Astrocyte of the hippocampus (primary cell): ENCODE results near the gene SMYD3.
A peak's percentile ranks its signal among the peaks of the same experiment; 100 is the strongest.

ENCODE experiments used
- DNase-seq: peaks from one replicate; pipeline ENCODE4 v3.0.0; 2011; ENCODE audit warnings: low read depth, low spot score

SMYD3 gene

GRCh38 chr1:246506674-246507481 is at the start of gene SMYD3:
Gene SMYD3, minus strand, starts transcription at chr1:246507279.
- DNase-seq = peak; percentile 94

GRCh38 chr1:246554201-246554600 is 47.1 kb upstream of the SMYD3 start:
- no peak for DNase-seq

DNA sequence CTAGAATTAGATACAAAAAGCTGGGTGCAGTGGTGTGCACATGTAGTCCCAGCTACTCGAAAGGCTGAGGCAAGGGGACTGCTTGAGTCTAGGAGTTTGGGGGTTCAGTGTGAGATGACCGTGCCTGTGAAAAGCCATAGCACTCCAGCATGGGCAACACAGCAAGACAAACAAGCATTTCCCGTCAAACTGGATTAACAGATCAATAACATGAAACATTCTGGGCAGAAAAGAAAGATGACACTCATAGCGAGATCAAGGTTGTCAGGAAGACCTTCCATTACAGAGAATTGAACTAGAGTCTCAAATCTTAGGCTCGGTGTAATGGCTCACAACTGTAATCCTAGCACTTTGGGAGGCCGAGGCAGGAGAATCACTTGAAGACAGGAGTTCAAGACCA is 45.0 kb upstream of the SMYD3 start:
- no peak for DNase-seq

GRCh38 chr1:246550402-246550801 is 43.3 kb upstream of the SMYD3 start:
- no peak for DNase-seq

DNA sequence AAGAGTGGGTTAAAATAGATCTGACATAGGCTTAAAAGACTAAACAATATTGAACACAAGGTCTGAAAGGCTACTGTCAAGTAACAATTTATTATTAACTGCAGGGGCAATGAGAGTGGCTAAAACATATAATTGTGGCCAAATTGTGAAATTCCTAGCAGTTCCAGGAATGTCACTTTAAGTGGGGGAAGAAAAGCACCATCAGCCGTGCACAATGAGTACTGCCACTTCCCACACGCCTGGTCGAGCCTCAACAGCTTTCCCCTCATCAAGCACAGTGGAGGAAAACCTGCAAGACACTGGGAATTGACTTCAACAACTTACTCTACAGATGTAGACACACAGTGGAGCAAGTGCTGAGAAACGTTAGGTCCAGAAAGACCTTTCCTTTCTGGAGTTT is 42.6 kb upstream of the SMYD3 start:
- DNase-seq = no peak

DNA sequence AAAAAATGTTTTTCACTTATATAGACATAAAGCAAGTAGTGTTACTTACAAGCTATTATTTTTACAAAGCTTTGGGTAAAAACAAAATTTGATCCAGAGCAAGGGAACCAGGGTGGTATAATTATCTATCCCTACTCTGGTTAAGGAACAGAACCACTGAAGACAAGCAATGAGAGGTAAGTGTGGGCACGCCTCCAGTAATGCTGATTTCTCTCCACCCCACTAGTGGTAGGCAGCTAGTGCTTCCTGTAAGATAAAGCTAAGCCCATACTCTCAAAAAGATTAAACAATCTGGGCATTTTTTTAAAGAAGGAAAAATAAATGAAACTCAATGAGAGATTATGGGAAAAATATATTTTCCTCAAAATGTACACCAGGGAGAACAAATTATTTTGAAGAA is 36.9 kb upstream of the SMYD3 start:
- no peak for DNase-seq

GRCh38 chr1:246540738-246541491 is 33.8 kb upstream of the SMYD3 start:
- DNase-seq = no peak

GRCh38 chr1:246537887-246538286 is 30.8 kb upstream of the SMYD3 start:
- DNase-seq = no peak

DNA sequence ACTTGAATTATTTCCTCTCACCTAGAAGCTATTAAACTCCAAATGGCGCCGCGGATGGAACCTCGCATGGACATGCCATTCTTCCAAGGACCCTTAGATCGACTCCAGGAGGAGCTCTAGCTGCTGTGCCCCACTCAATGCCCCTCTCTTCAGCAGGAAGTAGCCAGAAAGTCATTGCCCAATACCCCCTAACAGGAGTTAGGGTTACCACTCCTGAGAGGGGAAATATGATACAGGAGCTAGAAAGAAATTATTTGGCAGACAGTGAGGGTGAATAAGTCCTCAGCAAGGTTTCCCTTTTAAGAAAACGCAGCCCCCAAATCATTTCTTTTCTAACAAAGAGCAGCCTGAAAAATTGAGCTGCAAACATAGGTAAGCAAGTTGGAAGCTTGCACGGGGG is 30.4 kb upstream of the SMYD3 start:
- no peak for DNase-seq

DNA sequence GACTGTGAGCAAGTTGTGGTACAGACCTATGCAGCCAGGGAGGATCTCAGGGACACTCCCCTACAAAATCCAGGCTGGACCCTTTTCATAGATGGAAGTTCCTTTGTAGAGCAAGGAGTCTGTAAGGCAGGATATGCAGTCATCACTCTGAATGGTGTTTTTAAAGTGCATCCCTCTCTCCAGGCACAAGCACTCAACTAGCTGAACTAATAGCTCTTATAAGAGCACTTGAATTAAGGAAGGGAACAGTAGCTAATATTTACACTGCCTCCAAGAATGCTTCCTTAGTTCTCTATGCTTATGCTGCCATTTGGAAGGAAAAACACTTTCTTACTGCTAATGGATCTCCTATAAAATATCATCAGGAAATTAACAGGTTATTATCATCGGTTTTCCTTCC is 27.0 kb upstream of the SMYD3 start:
- no peak for DNase-seq

- DNase-seq = no peak
Measured at GRCh38 chr1:246533371-246533905, 26.4 kb upstream of the SMYD3 start.

DNA sequence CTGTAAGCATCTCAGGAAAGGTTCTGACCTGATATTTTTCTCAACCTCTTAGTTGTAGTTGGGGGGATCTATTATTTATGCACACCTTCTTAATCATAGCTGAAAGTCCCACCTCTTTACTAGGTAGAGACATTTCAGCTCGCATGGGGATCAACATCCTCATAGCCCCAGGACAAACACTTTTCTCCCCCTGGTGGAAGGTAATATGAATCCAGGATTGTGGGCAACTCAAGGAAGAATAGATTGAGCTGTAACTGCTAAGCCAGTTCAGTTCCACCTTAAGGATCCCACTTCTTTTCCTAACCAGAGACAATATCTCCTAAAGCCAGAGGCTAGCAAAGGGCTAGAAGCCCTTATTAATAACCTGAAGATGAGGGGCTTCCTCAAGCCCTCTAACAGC is 25.4 kb upstream of the SMYD3 start:
- DNase-seq = no peak

- no peak for DNase-seq
Measured at GRCh38 chr1:246530482-246530881, 23.4 kb upstream of the SMYD3 start.

DNA sequence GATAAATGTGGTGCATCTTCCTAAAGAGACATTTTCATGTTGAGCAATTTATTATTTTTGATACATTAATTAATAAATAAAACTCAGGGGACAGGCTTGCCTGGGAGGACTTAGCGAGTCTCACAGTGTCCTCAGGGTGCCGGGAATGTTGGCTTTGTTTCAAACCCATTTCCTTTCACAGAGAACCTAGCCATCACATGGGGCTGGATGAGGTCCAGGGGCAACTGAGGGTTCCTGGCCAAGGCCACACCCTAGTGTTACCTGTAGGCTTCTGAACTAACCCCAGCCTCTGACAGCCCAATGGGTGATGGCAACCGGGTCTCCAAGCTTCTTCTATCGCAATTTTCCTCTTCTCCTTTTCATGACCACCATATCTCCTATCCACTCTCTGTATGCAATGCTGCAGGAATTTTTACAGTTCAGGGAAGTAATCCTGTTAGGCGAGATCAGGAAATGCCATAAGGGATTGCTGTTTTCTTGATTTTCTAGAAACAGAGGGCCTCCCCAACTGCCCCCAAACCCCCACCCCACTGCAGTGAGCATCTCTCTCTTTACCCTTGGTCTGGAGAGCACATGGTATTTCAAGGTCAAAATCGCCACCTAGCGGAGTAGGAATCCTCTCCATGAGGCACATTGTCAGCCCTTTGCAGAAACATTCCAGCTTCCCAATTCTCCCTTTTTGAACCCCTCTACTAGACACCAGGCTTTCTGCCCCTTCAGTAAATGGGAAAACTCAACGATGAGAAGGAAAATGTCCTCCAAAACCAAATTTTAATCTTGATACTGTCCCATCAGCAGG is 22.1 kb upstream of the SMYD3 start:
- DNase-seq = no peak

GRCh38 chr1:246527402-246528088 is 20.5 kb upstream of the SMYD3 start:
- no peak for DNase-seq

DNA sequence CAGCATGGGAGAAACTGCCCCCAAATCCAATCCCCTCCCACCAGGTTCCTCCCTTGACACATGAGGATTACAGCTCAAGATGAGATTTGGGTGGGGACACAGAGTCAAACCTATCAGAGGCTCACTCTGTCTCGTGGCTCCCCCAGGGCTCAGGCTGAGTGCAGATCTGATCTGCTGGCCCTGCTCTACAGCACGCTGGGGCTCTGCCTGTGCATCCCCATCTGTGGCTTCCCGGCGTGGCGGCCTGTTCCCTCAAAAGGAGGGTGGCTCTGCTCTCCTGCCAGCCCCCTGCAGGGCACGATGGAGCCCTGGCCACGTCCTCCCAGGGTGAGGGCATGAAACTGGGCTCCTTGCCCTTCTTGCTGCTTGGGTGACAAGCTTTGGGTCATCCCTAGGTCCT is 19.8 kb upstream of the SMYD3 start:
- DNase-seq = no peak

GRCh38 chr1:246526380-246526779 is 19.3 kb upstream of the SMYD3 start:
- no peak for DNase-seq

- DNase-seq = no peak
Measured at GRCh38 chr1:246519514-246519913, 12.4 kb upstream of the SMYD3 start.

GRCh38 chr1:246518456-246519205 is 11.6 kb upstream of the SMYD3 start:
- DNase-seq = no peak

DNA sequence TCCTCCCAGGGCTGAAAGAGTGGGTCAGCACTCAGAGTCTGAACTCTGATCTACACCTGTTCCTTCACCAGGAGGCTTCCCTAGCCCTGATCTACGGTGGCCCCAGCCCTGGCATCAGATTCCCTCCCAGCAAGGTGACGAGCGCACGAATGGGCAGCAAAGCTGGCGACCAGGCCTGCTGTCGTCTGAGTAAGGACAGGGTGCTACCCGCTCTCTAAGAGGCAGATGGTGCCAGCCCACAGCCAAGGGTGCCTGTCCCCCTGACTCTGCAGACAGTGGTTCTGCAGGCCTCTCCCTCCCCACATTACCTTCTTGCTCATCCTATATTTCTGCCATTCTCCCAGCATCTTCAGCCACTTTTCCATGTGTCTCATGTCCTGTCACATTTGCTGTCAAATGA is 10.3 kb upstream of the SMYD3 start:
- no peak for DNase-seq

GRCh38 chr1:246516126-246516525 is 9.0 kb upstream of the SMYD3 start:
- no peak for DNase-seq
